ENCODE results near the gene OGFOD3.
"Not testable (repeated sequence)": the region's sequence is repeated elsewhere in the genome, so short reads cannot be mapped to it uniquely, and the experiment has no call there.

Gene OGFOD3

DNA sequence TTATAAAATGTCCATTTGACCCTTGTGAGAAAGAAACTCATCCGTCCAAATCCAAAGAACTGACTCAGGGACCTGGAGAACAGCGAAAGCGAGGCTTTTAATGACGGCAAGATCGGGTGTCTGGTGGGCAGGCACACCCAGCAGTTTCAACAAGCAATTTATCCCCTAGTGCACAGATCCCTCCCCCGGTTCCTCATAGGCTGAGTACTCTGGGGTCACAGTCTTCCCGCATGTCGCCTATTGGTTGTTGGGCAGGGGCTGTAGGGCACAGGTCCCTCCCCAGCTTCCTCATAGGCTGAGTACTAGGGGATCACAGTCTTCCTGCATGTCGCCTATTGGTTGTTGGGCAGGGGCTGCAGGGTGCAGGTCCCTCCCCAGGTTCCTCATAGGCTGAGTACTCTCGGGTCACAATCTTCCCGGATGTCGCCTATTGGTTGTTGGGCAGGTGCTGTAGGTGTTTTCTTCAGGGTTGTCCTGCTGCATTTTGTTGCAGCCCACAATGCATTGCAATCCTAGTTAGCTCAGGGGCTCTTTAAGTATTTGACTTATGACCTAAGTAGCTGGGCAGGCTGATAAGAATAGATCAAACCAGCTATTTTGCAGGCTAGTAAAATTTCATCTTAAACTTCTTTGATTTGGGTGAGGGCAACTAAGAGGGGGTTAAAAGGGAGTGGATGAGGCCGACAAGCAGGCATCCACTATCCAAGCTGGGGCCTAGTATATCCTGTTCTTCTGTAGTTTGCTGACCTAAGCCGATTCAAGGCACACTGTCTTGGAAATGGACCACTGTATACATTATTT, 50.5 kb downstream of the OGFOD3 start:
- in situ Hi-C loops (cut with MboI; ENCODE audit: low sequenced_read_pairs, unreplicated experiment), result no loop called here
- DNase-seq (ENCODE audit: low spot score), result no peak
- TF ChIP-seq, protein P1, sequence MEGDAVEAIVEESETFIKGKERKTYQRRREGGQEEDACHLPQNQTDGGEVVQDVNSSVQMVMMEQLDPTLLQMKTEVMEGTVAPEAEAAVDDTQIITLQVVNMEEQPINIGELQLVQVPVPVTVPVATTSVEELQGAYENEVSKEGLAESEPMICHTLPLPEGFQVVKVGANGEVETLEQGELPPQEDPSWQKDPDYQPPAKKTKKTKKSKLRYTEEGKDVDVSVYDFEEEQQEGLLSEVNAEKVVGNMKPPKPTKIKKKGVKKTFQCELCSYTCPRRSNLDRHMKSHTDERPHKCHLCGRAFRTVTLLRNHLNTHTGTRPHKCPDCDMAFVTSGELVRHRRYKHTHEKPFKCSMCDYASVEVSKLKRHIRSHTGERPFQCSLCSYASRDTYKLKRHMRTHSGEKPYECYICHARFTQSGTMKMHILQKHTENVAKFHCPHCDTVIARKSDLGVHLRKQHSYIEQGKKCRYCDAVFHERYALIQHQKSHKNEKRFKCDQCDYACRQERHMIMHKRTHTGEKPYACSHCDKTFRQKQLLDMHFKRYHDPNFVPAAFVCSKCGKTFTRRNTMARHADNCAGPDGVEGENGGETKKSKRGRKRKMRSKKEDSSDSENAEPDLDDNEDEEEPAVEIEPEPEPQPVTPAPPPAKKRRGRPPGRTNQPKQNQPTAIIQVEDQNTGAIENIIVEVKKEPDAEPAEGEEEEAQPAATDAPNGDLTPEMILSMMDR (IDR thresholded peaks at IDR 0.05; ENCODE audit: borderline replicate concordance, control extremely low read depth, extremely low read depth, insufficient read depth, missing control alignments), result no peak

DNA sequence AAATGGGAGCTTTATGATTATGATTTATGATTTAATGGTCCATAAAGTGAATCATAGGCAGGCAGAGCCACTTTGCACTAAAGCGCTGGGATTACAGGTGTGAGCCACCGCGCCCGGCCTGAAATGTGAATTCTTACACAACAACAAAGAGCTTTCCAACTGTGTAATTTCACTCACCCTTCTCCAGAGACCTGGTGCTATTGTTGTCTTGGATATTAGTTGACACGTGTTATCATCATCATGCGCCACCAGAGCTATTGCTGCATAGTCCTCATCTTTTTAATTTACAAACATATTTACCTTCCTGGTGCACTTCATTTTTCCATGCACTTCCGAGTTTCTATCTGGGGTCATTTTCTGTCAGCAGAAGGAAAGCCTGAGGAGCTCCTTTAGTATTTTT, 51.6 kb downstream of the OGFOD3 start:
- TF ChIP-seq, protein P1 (IDR thresholded peaks at IDR 0.05; ENCODE audit: borderline replicate concordance, control extremely low read depth, extremely low read depth, insufficient read depth, missing control alignments), result no peak
- DNase-seq (ENCODE audit: low spot score), result no peak
- in situ Hi-C loops (cut with MboI; ENCODE audit: low sequenced_read_pairs, unreplicated experiment), result no loop called here

DNA sequence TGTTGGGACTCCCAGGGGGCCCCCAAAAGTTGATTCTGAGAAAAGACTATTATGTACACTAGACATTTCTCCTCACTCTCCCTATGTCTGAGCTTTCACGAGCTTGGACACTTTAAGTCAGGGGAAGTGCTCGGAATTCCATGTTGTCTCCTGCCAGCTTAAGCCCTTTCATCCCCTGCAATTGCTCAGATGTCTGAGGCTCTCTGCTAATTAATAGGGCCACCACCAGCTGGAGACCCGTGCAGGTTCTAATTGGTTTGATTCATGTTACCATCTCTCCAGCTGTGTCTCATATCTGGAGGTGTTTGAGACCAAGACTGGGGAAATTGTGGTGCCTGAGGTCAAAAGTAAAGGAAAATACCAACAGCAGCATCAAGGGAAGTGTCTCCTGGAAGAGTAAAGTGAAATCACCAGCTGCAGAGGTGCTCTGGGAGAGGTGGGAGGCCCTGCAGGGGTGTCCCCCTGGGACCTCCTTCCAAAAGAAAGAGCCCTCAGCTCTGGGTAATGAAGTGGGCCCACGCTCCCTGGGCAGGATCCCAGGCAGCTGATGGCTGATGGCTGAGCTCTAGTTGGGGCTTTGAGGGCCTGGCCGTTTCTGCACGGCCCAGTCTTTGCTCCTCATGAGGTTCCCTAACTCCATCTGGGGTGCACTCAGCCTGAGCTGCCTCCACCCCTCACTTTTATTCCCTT, 52.6 kb downstream of the OGFOD3 start:
- in situ Hi-C loops (cut with MboI; ENCODE audit: low sequenced_read_pairs, unreplicated experiment), result no loop called here
- no peak for DNase-seq (ENCODE audit: low spot score)
- TF ChIP-seq, protein P1 (IDR thresholded peaks at IDR 0.05; ENCODE audit: borderline replicate concordance, control extremely low read depth, extremely low read depth, insufficient read depth, missing control alignments), result no peak

DNA sequence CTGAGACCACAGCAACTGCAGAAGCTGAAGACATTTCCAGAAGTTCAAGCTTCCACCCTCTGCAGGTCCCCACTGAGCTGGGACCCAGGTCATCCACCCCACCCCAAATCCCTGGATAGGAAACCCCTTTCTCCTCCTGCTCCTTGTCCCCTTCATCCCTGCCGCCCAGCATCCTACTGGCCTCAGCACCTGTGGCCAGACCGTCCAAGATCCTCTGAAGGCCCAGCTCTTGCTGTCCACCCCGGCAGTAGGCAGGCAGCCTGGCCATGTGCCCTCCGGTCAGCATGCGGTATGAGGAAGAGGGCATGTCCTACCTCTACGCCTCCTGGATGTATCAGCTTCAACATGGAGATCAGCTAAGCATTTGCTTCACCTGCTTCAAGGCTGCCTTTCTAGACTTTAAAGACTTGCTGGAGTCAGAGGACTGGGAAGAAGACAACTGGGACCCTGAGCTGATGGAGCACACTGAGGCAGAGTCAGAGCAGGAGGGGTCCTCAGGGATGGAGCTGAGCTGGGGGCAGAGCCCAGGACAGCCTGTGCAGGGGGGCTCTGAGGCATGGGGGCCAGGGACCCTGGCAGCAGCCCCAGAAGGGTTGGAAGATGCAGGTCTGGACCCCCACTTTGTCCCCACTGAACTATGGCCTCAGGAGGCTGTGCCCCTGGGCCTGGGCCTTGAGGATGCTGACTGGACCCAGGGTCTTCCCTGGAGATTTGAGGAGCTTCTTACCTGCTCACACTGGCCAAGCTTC, 56.3 kb downstream of the OGFOD3 start:
- in situ Hi-C loops (cut with MboI; ENCODE audit: low sequenced_read_pairs, unreplicated experiment), result no loop called here
- TF ChIP-seq, protein P1 (IDR thresholded peaks at IDR 0.05; ENCODE audit: borderline replicate concordance, control extremely low read depth, extremely low read depth, insufficient read depth, missing control alignments), result no peak
- DNase-seq (ENCODE audit: low spot score), result no peak

DNA sequence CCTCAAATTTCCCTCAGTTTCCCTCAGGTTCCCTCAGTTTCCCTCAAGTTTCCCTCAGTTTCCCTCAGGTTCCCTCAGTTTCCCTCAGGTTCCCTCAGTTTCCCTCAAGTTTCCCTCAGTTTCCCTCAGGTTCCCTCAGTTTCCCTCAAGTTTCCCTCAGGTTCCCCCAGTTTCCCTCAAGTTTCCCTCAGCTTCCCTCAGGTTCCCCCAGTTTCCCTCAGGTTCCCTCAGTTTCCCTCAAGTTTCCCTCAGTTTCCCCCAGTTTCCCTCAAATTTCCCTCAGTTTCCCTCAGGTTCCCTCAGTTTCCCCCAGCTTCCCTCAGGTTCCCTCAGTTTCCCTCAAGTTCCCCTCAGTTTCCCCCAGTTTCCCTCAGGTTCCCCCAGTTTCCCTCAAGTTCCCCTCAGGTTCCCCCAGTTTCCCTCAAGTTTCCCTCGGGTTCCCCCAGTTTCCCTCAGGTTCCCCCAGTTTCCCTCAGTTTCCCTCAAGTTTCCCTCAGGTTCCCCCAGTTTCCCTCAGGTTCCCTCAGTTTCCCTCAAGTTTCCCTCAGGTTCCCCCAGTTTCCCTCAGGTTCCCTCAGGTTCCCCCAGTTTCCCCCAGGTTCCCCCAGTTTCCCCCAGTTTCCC, 58.8 kb downstream of the OGFOD3 start:
- in situ Hi-C loops (cut with MboI; ENCODE audit: low sequenced_read_pairs, unreplicated experiment); DNase-seq (ENCODE audit: low spot score): not testable (repeated sequence)

DNA sequence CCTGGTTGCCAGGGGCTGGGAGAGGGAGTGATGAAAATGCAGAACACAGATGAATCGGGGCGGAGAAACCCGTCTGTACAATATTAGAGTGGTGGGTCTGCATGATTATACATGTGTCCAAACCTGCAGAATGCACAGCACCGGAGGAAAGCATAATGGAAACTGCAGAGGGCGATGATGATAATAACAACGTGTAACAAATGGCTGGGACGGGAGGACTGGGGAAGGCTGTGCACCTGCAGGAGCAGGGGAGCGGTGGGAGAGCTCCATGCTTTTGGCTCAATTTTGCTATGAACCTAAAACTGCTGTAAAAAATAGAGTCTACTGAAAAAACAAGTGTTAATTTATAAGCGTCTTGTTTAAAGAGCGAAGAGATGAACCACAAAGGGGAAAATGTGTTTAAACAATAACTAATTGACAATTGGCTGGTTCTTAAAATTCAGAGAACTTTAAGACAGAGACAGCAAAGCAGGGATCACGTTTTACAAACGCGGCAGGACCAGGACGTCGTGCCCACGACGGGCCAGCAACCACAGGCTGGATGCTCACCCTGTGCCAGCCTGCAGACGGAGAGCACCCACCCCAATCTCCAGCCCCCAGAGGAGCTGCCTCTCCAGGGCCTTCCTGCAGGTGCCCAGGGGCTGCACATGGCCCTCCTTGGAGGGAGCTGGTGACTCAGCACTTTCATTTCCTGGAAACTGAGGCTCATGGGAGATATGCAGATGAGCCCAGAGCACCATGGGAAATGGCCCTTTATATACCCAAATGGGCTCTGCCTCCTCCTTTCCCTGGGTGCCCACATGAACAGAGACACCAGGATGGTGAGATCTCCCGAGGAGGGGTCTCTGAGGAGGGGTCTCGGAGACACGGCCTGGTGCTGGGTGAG, 59.7 kb downstream of the OGFOD3 start, which contains the start of gene TEX19:
TSS of gene TEX19 (plus strand) at position 783 of the 886 bp plus-strand sequence. CDS start 2,904 bp downstream, outside the sequence.
- in situ Hi-C loops (cut with MboI; ENCODE audit: low sequenced_read_pairs, unreplicated experiment), result no loop called here
- TF ChIP-seq, protein P1 (IDR thresholded peaks at IDR 0.05; ENCODE audit: borderline replicate concordance, control extremely low read depth, extremely low read depth, insufficient read depth, missing control alignments), result no peak
- DNase-seq (ENCODE audit: low spot score), result peak; percentile 61
